IPS-20b (cell line): ENCODE measurements around the gene CACNA1H.
"Not testable (repeated sequence)": the region's sequence is repeated elsewhere in the genome, so short reads cannot be mapped to it uniquely, and the experiment has no call there.

ENCODE experiments used
- H3K27ac ChIP-seq: one replicate; pipeline ENCODE4 v1.5.1; 2013; ENCODE audit warnings: low read length
- H3K27me3 ChIP-seq: 2 replicates; pipeline ENCODE4 v1.6.1; 2013; ENCODE audit warnings: mild to moderate bottlenecking, low read length, inconsistent platforms; ENCODE audit not compliant: insufficient read depth
- H3K36me3 ChIP-seq: 2 replicates; pipeline ENCODE4 v1.6.1; 2013; ENCODE audit warnings: low read depth, mild to moderate bottlenecking, inconsistent platforms, low read length, moderate library complexity; ENCODE audit not compliant: insufficient read depth
- H3K4me1 ChIP-seq: 2 replicates; pipeline ENCODE4 v1.6.1; 2013; ENCODE audit warnings: mild to moderate bottlenecking, control low read depth, inconsistent platforms, low read length, moderate library complexity; ENCODE audit not compliant: insufficient read depth
- H3K4me3 ChIP-seq: 2 replicates; pipeline ENCODE4 v1.5.1; 2013; ENCODE audit warnings: mild to moderate bottlenecking, low read length, inconsistent platforms
- H3K9ac ChIP-seq: 2 replicates; pipeline ENCODE4 v1.6.1; 2013; ENCODE audit warnings: low read depth, mild to moderate bottlenecking, inconsistent platforms, low read length, moderate library complexity
- H3K9me3 ChIP-seq: 2 replicates; pipeline ENCODE4 v1.6.1; 2013; ENCODE audit warnings: mild to moderate bottlenecking, low read depth, low read length, inconsistent platforms; ENCODE audit not compliant: insufficient read depth

CACNA1H gene

DNA sequence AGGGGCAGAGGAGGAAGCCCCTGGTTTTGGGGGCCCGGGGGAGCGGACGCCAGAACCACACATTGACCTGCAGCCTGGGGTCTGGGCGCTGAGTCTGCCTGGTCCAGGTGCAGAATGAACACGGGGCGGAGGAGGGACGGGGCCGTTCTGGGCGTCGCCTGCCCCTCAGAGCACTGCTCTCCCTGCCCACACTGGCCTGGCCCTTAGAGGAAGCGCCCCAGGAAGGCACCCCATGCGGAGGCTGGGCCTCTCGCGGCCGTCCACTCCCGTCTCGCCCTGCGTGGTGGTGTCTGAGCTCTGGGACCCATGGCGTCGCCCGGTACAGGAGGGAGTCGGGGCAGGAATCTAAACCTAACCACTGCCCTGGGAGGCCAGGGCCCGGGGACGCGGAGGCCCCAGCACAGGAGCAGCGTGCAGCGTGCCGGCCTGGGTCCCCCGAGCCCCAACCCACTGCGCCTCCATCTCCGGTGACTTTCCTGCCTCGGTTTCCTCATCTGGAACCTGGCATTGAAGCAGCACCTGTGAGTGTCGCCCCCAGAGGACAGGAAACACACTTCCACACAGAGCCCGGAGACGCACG is 107.3 kb downstream of the CACNA1H start:
- no peaks in the 10 kb centered on the region for H3K36me3 ChIP-seq
- peaks cover 38% of the 10 kb centered on the region for H3K27me3 ChIP-seq
- H3K27ac ChIP-seq: no peak overlapping the region
- H3K9ac ChIP-seq: no peak overlapping the region
- H3K4me3 ChIP-seq: no peak overlapping the region
- no peaks in the 10 kb centered on the region for H3K9me3 ChIP-seq
- H3K4me1 ChIP-seq: no peaks in the 10 kb centered on the region; the same call in 1 of the 2 replicates

DNA sequence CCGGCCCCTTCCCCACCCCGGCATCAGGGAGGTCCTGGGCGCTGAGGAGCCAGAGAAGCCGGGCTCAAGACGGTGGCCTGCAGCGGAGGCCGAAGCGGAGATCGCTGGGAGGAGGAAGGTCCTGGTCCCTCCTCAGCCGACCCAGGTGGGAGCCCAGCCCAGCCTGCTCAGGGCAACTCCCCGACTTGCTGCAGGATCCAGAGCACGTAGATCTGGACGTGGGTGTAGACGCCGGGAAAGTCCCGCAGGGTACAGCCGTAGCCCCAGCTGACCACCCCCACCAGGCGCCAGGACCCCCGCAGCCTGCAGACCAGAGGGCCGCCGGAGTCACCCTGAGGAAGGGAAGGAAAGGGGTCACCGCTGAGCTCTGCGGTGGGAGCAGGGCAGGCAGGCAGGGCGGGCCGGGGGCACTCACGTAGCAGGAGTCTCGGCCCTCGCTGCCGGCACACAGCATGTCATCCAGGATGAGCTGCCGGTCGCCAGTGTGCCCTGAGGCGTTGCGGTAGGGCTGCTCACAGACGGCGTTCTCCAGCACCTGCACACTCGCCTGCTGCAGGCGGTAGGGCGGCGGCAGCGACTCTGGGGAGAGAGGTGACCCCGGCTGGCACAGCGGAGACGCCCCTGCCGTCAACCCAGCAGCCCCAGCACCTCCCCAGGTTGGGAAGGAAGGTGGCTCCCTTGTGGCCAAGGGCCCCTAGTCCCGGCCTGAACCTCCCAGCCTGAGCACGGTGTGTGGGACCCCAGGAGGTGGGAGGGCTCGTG is 108.4 kb downstream of the CACNA1H start:
- no peaks in the 10 kb centered on the region for H3K36me3 ChIP-seq
- H3K4me3 ChIP-seq: no peak overlapping the region
- no peaks in the 10 kb centered on the region for H3K9me3 ChIP-seq
- no peak overlapping the region for H3K9ac ChIP-seq
- H3K4me1 ChIP-seq: no peaks in the 10 kb centered on the region; the same call in 1 of the 2 replicates
- no peak overlapping the region for H3K27ac ChIP-seq
- peaks cover 42% of the 10 kb centered on the region for H3K27me3 ChIP-seq

DNA sequence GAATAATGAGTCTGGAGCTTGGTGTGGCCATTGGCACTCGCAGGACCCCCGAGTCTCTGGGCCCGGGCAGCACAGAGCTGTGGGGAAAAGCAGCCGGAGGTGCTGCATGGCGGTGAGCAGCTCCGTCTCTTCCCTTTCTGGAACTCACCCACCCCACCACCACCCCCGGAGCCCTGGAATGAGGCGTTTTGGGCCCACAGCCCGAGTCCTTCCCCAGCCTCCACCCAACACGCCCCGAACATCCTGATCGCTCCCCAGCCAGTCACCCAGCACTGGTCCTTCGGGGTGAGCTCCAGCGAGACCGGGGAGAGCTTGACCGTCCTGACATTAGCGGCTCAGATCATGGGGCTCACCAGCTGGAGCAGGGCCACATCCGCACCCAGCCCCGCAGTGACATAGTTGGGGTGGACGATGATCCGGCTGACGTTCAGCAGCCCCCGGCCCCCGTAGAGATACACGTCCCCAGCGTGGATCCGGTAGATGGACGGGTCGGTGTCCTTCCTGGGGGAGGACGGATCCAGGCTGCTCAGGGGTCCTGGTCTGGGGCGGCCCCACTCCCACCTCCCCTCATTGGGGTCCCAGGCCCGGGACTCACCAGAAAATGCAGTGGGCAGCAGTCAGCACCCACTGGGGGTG is 109.4 kb downstream of the CACNA1H start:
- Histone ChIP-seq H3K27ac (no peak overlapping the region), H3K4me3 (no peak overlapping the region), H3K9ac (no peak overlapping the region), H3K36me3 (no peaks in the 10 kb centered on the region), H3K4me1 (no peaks in the 10 kb centered on the region; the same call in 1 of the 2 replicates), H3K9me3 (no peaks in the 10 kb centered on the region), H3K27me3 (peaks cover 44% of the 10 kb centered on the region)

DNA sequence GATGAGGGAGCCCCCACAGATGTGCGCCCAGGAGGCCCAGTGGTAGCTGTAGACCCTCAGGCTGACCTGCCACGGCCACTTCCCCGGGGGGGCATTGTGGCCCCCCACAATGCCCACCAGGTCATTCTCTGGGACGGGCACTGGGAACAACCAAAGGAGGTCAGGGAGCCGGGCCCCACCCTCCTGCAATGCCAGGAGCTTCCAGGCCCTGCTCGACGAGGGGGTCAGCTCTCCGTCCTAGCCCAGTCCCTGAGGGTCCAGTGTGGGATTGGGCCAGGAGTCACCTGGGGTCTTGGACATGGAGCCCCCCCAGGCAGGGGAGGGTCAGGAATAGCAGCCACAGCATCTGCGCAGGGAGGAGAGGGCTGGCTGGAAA is 109.9 kb downstream of the CACNA1H start:
- Histone ChIP-seq H3K4me1 (no peaks in the 10 kb centered on the region; the same call in 1 of the 2 replicates), H3K9ac (no peak overlapping the region), H3K27me3 (peaks cover 44% of the 10 kb centered on the region), H3K9me3 (no peaks in the 10 kb centered on the region), H3K4me3 (no peak overlapping the region), H3K27ac (no peak overlapping the region), H3K36me3 (no peaks in the 10 kb centered on the region)

DNA sequence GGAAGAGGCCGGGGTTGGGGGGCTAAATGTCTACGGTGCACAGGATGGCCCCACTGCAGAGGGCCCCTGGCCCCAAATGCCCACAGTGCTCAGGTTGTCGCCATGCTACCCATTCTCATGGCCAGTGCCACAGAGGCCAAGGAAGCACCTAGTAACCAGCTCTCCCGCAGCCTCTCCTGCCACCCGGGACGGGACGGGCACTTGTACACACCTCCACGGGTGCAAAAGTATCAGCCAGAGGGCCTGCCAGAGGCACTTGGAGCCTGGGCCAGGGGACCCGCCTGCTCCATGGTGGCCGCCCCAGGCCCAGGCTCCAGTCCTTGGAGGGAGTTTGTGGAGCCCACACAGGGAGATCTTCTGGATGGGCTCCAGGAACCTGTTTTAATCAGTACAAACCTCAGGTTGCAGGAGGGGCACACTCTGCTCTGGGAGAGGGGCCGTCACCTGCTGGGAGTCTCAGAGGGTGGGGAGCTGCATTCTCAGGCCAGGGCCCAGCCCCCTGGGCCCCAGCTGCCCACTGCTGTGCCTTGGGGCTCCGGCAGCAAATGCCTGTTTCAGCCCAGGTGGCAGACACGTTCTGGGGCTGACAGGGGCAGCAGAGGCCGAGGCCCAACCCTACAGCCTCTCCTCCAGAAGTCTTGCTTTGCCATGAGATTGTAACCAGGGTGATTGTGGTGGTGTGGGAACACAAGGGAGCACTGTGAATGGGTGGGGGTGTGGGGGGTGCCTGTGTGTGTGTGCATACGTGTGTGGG is 110.9 kb downstream of the CACNA1H start:
- peaks cover 42% of the 10 kb centered on the region for H3K27me3 ChIP-seq
- H3K9ac ChIP-seq: no peak overlapping the region

DNA sequence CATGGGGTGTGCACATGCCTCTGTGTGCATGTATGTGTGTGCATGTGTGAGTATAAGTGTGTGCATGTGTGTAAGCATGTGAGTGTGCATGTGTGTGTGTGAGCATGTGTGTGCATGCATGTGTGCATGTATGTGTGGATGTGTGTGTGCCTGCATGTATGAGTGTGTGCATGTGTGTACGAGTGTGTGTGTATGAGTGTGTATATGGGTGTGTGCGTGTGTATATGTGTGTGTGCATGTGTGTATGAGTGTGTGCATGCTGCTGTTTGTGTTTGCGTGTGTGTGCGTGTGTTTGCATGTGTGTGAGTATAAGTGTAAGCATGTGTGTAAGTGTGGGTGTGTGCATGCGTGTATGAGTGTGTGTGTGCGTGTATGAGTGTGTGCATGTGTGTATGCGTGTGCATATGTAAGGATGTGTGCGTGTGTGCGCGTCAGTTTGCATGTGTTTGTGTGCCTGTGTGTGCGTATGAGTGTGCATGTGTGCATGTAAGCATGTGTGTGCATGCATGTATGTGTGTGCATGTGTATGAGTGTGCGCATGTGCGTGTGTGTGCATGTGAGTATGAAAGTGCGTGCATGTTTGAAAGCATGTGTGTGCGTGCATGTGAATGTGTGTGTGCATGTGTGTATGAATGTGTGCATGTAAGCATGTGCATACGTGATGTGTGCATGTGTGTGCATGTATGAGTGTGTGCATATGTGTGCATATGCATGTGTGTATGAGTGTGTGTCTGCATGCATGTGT is 111.6 kb downstream of the CACNA1H start:
- Histone ChIP-seq H3K27ac (no peak overlapping the region), H3K27me3 (peaks cover 35% of the 10 kb centered on the region), H3K9ac (no peak overlapping the region), H3K4me1 (no peaks in the 10 kb centered on the region), H3K36me3 (no peaks in the 10 kb centered on the region), H3K9me3 (no peaks in the 10 kb centered on the region), H3K4me3 (no peak overlapping the region)

More for the DNA sequence above, 110.9 kb downstream of the CACNA1H start:
- Histone ChIP-seq H3K4me1 (no peaks in the 10 kb centered on the region; the same call in 1 of the 2 replicates), H3K27ac (no peak overlapping the region), H3K9me3 (no peaks in the 10 kb centered on the region), H3K4me3 (no peak overlapping the region), H3K36me3 (no peaks in the 10 kb centered on the region)

DNA sequence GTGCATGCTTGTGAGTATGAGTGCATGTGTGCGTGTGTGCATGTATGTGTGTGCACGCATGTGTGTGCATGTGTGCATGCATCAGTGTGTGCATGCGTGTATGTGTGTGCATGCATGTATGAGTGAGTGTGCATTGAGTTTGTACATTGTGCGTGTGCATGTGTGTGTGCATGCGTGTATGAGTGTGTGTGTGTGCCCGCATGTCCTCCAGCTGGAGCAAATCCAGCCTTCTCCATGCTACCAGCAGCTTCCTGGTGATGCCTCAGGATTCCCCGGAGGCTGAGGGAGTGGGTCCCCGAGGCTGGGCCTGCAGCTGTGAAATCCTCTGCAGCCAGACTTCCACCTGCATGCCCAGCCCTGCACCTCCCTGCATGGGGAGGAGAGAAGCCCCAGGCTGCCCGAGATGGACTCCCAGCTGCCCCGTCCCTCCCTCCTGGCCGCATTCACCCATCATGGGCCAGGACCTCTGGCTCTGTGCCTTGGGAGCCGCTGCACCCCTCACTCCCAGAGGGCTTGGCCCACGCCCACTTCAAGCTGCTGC is 112.3 kb downstream of the CACNA1H start:
- no peak overlapping the region for H3K9ac ChIP-seq
- H3K27ac ChIP-seq: no peak overlapping the region
- no peaks in the 10 kb centered on the region for H3K36me3 ChIP-seq
- H3K4me1 ChIP-seq: no peaks in the 10 kb centered on the region
- H3K4me3 ChIP-seq: no peak overlapping the region
- peaks cover 28% of the 10 kb centered on the region for H3K27me3 ChIP-seq
- H3K9me3 ChIP-seq: no peaks in the 10 kb centered on the region

DNA sequence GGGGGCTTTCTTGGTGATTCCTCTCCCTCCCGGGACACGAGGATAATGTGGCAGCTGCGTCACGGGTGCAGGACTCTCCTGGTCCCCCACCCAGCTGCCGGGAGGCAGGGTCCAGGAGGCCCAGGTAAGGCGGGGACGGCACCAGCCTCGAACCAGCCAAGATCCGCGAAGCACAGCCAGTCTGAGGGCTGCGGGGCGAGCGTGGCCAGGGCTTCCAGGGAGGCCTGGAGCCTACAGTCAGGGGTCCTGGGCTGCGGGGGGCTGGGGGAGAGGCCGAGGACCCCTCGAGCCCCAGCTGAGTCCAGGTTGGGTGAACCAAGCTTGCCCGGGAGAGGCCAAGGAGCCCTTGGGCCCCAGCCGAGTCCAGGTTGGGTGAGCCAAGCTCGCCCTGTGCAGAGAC is 112.9 kb downstream of the CACNA1H start:
- Histone ChIP-seq H3K4me1 (no peaks in the 10 kb centered on the region), H3K9ac (no peak overlapping the region), H3K4me3 (no peak overlapping the region), H3K36me3 (no peaks in the 10 kb centered on the region), H3K9me3 (no peaks in the 10 kb centered on the region), H3K27me3 (peaks cover 22% of the 10 kb centered on the region), H3K27ac (no peak overlapping the region)

DNA sequence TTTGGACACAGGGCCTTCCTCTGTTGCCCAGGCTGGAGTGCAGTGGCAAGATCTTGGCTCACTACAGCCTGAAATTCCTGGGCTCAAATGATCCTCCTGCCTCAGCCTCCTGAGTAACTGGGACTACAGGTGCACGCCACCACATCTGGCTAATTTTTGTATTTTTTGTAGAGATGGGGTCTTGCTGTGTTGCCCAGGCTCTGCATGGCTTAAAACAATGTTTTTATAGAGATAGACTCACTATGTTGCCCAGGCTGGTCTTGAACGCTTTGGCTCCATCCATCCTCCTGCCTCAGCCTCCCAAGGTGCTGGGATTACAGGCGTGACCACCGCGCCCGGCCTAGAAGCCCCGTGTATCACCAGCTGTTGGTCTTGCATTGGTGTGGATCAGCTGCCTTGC is 116.5 kb downstream of the CACNA1H start:
- not testable (repeated sequence) for H3K36me3 ChIP-seq, H3K9ac ChIP-seq, H3K27ac ChIP-seq, H3K9me3 ChIP-seq, H3K4me3 ChIP-seq, H3K4me1 ChIP-seq, H3K27me3 ChIP-seq

DNA sequence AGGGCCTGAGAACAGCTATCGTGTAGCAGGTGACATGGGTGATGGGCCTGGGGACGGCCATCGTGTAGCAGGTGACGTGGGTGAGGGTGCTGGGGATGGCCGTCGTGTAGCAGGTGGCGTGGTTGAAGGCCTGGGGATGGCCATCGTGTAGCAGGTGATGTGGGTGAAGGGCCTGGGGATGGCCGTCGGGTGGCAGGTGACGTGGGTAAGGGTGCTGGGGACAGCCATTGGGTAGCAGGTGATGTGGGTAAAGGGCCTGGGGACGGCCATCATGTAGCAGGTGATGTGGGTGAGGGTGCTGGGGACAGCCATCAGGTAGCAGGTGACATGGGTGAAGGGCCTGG is 118.4 kb downstream of the CACNA1H start:
- Histone ChIP-seq H3K4me1 (no peaks in the 10 kb centered on the region), H3K27ac (no peak overlapping the region), H3K9ac (no peak overlapping the region), H3K9me3 (no peaks in the 10 kb centered on the region), H3K36me3 (no peaks in the 10 kb centered on the region), H3K27me3 (peaks cover 2% of the 10 kb centered on the region; the same call in 1 of the 2 replicates), H3K4me3 (no peak overlapping the region)
